Measurements from ENCODE around the gene ROR2. TPM values are rescaled to one million over a fixed set of nuclear protein-coding genes. Genes with fewer than 3 reads are reported as not detected.
A peak's percentile ranks its signal among the peaks of the same experiment; 100 is the strongest.

ROR2 gene
- total RNA-seq, 2 donors from 2014 or later: 4.0 to 5.4 TPM

GRCh38 chr9:91599564-91599963 lies 350.5 kb downstream of the ROR2 start:
- H3K4me3 ChIP-seq: no peak overlapping the region
- no peaks in the 10 kb centered on the region for H3K27me3 ChIP-seq
- peaks cover 13% of the 10 kb centered on the region for H3K4me1 ChIP-seq

GRCh38 chr9:91591627-91592026 lies 358.4 kb downstream of the ROR2 start:
- DNase-seq (no peak), ATAC-seq (no peak)
- no peak overlapping the region for H3K4me3 ChIP-seq
- H3K27me3 ChIP-seq: no peaks in the 10 kb centered on the region
- H3K36me3 ChIP-seq (replicated peaks in 1 of 2; ENCODE audit: insufficient read depth in 1 of 2, low read depth in 2 of 2): no peaks in the 10 kb centered on the region
- no peaks in the 10 kb centered on the region for H3K9me3 ChIP-seq
- H3K27ac ChIP-seq: no peak overlapping the region
- 80 to 87% methylated on average over 3 of the region's 3 CpGs for WGBS, 2 donors
- no peaks in the 10 kb centered on the region for H3K4me1 ChIP-seq
- intact Hi-C loops (cut with DNase I): no loop called here
- TF ChIP-seq POLR2A (IDR thresholded peaks at IDR 0.05): no peak
- TF ChIP-seq CTCF (IDR thresholded peaks at IDR 0.05): no peak

More at GRCh38 chr9:91599564-91599963, 350.5 kb downstream of the ROR2 start:
- no peak for ATAC-seq
- H3K36me3 ChIP-seq (replicated peaks in 1 of 2; ENCODE audit: insufficient read depth in 1 of 2, low read depth in 2 of 2): no peaks in the 10 kb centered on the region
- no peaks in the 10 kb centered on the region for H3K9me3 ChIP-seq
- no peak for TF ChIP-seq POLR2A (IDR thresholded peaks at IDR 0.05)
- TF ChIP-seq CTCF (IDR thresholded peaks at IDR 0.05): no peak
- intact Hi-C loops (cut with DNase I): no loop called here
- 88 to 91% methylated on average over 3 of the region's 3 CpGs for WGBS, 2 donors
- no peak for DNase-seq
- H3K27ac ChIP-seq: no peak overlapping the region

GRCh38 chr9:91589101-91589553 lies 360.9 kb downstream of the ROR2 start:
- Histone ChIP-seq H3K27me3 (no peaks in the 10 kb centered on the region), H3K36me3 (replicated peaks in 1 of 2; ENCODE audit: insufficient read depth in 1 of 2, low read depth in 2 of 2) (no peaks in the 10 kb centered on the region), H3K4me3 (no peak overlapping the region), H3K27ac (no peak overlapping the region), H3K4me1 (no peaks in the 10 kb centered on the region), H3K9me3 (no peaks in the 10 kb centered on the region)
- peak; percentile 50 for ATAC-seq
- TF ChIP-seq CTCF (IDR thresholded peaks at IDR 0.05): no peak
- no peak for TF ChIP-seq POLR2A (IDR thresholded peaks at IDR 0.05)
- WGBS, 2 donors: 44% methylated on average over 4 to 7 of the region's 7 CpGs
- peak; percentile 22 to 40 (median 26) for DNase-seq
- intact Hi-C loops (cut with DNase I): no loop called here

- Histone ChIP-seq H3K27me3 (no peaks in the 10 kb centered on the region), H3K4me3 (no peak overlapping the region), H3K27ac (no peak overlapping the region), H3K4me1 (no peaks in the 10 kb centered on the region), H3K9me3 (no peaks in the 10 kb centered on the region), H3K36me3 (replicated peaks in 1 of 2; ENCODE audit: insufficient read depth in 1 of 2, low read depth in 2 of 2) (no peaks in the 10 kb centered on the region)
- WGBS, 2 donors: 78 to 84% methylated on average over 7 to 8 of the region's 8 CpGs
- TF ChIP-seq POLR2A (IDR thresholded peaks at IDR 0.05) (no peak), CTCF (IDR thresholded peaks at IDR 0.05) (no peak)
- ATAC-seq (no peak), DNase-seq (no peak)
- intact Hi-C loops (cut with DNase I): no loop called here
Observed at GRCh38 chr9:91586282-91586681, 363.7 kb downstream of the ROR2 start.

GRCh38 chr9:91583966-91584365 lies 366.1 kb downstream of the ROR2 start:
- TF ChIP-seq CTCF (IDR thresholded peaks at IDR 0.05) (no peak), POLR2A (IDR thresholded peaks at IDR 0.05) (no peak)
- intact Hi-C loops (cut with DNase I): no loop called here
- H3K27me3 ChIP-seq: no peaks in the 10 kb centered on the region
- no peak for DNase-seq
- 94% methylated on average over 9 of the region's 9 CpGs for WGBS, 2 donors
- no peak for ATAC-seq
- no peak overlapping the region for H3K27ac ChIP-seq
- H3K9me3 ChIP-seq: no peaks in the 10 kb centered on the region
- H3K4me3 ChIP-seq: no peak overlapping the region
- no peaks in the 10 kb centered on the region for H3K4me1 ChIP-seq
- H3K36me3 ChIP-seq (replicated peaks in 1 of 2; ENCODE audit: insufficient read depth in 1 of 2, low read depth in 2 of 2): no peaks in the 10 kb centered on the region
